Smooth muscle cell of the brain vasculature (primary cell): Measurements from ENCODE around the gene C17orf107.

Source experiments
- DNase-seq: peaks from one replicate; pipeline ENCODE4 v3.0.0-alpha.2; 2012; ENCODE audit warnings: low read depth, low spot score

Gene C17orf107

GRCh38 chr17:4872786-4873185 is 26.6 kb upstream of the C17orf107 start:
- DNase-seq = no peak

- DNase-seq = no peak
These were observed 22.2 kb upstream of the C17orf107 start for GRCh38 chr17:4877089-4877488.

- no peak for DNase-seq
These were observed 19.7 kb upstream of the C17orf107 start for GRCh38 chr17:4879601-4880000.

GRCh38 chr17:4880857-4881256 is 18.5 kb upstream of the C17orf107 start:
- no peak for DNase-seq

- no peak for DNase-seq
These were observed 17.4 kb upstream of the C17orf107 start for GRCh38 chr17:4881761-4882555.

- no peak for DNase-seq
These were observed 14.8 kb upstream of the C17orf107 start for GRCh38 chr17:4884489-4884888.

- no peak for DNase-seq
These were observed 12.5 kb upstream of the C17orf107 start for GRCh38 chr17:4886830-4887229.

- DNase-seq = no peak
These were observed 11.8 kb upstream of the C17orf107 start for GRCh38 chr17:4887581-4887980.

- DNase-seq = no peak
These were observed 7.6 kb upstream of the C17orf107 start for GRCh38 chr17:4891411-4892410.

- DNase-seq = no peak
These were observed 6.7 kb upstream of the C17orf107 start for GRCh38 chr17:4892499-4893221.

GRCh38 chr17:4893272-4893671 is 6.1 kb upstream of the C17orf107 start:
- no peak for DNase-seq

- no peak for DNase-seq
These were observed 5.4 kb upstream of the C17orf107 start for GRCh38 chr17:4893721-4894560.

- no peak for DNase-seq
These were observed 4.2 kb upstream of the C17orf107 start for GRCh38 chr17:4895121-4895520.

- no peak for DNase-seq
These were observed 3.5 kb upstream of the C17orf107 start for GRCh38 chr17:4895657-4896331.

GRCh38 chr17:4896332-4897197 is 2.8 kb upstream of the C17orf107 start:
- no peak for DNase-seq

- DNase-seq = no peak
These were observed 2.1 kb upstream of the C17orf107 start for GRCh38 chr17:4897198-4897687.

- no peak for DNase-seq
These were observed 1.6 kb upstream of the C17orf107 start for GRCh38 chr17:4897785-4898184.

- no peak for DNase-seq
These were observed 985 bp upstream of the C17orf107 start for GRCh38 chr17:4898351-4898750.

GRCh38 chr17:4898927-4899326 is 409 bp upstream of the C17orf107 start:
- no peak for DNase-seq
